ENCODE results near the gene C10orf62.

DNA sequence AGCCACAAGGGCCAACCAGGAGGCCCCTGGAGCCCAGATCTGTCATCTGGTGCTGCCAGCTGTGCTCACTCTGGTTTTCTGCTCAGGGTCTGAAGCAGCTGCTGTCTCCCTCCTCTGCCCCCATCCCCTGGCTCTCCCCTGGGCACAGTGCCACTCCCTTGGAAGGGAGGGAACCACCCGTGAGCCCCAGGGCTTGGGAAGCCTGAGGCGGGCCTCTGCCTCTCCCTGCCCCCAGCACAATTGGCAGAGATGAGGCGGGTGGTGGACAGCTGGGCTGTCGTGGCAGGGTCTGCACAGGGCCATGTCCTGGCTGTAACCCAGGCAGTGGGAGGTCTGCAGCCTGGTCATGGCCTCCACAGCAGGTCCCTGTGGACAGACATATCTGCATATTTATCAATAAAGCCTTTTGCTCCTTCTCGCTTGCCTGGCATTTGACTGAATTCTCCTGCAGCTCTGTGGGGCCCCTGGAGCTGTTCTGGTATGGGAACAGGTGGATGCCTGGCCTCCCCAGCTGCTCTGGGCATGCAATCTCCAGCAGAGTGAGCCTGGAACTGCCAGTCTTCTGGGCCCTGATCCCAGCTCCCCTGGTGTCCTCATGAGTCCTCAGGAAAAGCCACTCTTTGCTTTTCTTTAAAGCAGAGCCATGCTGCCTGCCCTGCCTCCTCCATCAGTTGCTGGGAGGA, 18.6 kb upstream of the C10orf62 start:
- TF ChIP-seq, protein P1, sequence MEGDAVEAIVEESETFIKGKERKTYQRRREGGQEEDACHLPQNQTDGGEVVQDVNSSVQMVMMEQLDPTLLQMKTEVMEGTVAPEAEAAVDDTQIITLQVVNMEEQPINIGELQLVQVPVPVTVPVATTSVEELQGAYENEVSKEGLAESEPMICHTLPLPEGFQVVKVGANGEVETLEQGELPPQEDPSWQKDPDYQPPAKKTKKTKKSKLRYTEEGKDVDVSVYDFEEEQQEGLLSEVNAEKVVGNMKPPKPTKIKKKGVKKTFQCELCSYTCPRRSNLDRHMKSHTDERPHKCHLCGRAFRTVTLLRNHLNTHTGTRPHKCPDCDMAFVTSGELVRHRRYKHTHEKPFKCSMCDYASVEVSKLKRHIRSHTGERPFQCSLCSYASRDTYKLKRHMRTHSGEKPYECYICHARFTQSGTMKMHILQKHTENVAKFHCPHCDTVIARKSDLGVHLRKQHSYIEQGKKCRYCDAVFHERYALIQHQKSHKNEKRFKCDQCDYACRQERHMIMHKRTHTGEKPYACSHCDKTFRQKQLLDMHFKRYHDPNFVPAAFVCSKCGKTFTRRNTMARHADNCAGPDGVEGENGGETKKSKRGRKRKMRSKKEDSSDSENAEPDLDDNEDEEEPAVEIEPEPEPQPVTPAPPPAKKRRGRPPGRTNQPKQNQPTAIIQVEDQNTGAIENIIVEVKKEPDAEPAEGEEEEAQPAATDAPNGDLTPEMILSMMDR (IDR thresholded peaks at IDR 0.05): no peak
- no peak for TF ChIP-seq POLR2A (IDR thresholded peaks at IDR 0.05)

Measured in right lobe of liver (tissue), 4 donors.